Measurements from ENCODE around the gene COL4A2.

- TF ChIP-seq CTCF (IDR thresholded peaks at IDR 0.05) (no peak), EP300 (IDR thresholded peaks at IDR 0.05) (no peak), POLR2A (IDR thresholded peaks at IDR 0.05; ENCODE audit: low read depth) (no peak)
Measured at GRCh38 chr13:110480161-110480560, 173.1 kb downstream of the COL4A2 start.

All from esophagus muscularis mucosa (tissue), 4 donors.